DND-41 (cell line): ENCODE data around the gene ERC2.

Experiments
- CTCF ChIP-seq: IDR thresholded peaks from 2 replicates; pipeline ENCODE4 v1.5.1; 2012; ENCODE audit warnings: borderline replicate concordance, low read length, moderate library complexity, mild to moderate bottlenecking; ENCODE audit not compliant: poor library complexity, severe bottlenecking; ENCODE audit errors: extremely low read depth
- EZH2 ChIP-seq: IDR thresholded peaks from 3 replicates; pipeline ENCODE4 v1.6.1; 2012; ENCODE audit warnings: borderline replicate concordance, low read depth, mild to moderate bottlenecking, moderate library complexity, low read length, inconsistent platforms; ENCODE audit not compliant: severe bottlenecking

DNA sequence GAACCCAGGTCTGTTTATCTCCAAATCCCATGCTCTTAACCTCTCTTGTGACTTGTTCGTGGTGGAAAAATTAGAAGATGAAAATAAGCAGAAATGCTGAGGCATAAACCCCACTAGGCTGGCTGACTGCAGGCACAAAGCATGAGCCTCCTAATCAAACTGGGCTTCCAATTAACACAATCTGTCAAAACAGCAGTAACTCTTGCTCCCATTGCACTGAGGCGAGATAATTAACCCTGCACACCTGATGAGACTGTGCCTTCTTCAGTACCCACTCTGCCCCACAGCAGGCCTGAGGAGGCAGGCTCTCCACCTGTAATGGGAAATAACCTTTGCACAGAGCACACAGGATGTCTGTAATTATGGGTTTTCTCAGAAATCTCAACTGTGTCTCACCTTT is 696.8 kb downstream of the ERC2 start:
- TF ChIP-seq CTCF (no peak), EZH2 (no peak)
